ENCODE data around the gene TTC7B. TPM values are rescaled to one million over a fixed set of nuclear protein-coding genes. Genes with fewer than 3 reads are reported as not detected.

The TTC7B gene
- total and polyA plus RNA-seq, 2 of the 13 experiments (the other 11 are each of a cell fraction or from before 2014, with no cell fraction given), result 1.3 to 3.2 TPM

DNA sequence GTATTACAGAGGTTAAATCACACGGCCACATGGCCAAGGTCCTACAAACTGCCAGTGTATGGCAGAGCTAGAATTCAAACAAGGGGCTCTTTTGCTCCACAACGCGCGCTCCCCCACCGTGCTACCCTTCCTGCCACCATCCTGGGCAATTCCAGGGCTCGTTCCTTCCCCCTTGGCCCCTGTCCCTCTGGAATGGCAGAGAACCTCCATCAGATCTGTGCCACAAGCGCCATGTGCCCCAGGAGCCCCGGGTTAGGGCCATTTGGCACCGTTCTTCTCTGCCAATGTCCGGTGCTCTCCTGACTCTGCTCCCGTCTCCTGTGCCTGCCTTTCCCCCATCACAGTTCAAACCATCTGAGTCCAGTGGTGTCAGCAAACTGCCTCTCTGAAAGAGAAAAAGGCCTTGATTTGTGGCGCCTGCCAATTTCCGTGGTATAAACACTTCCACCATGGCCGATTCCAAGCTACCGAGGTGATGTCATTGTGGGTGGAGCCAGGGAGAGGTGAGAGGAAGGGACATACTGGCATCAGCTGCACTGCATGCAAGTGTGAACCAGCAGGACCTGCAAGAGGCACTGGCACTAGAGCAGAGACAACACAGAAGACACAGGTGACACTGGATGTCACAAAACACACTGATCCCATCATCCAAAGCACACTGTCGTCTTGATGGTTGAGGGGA lies 256.3 kb downstream of the TTC7B start:
- TF ChIP-seq YEATS2 (CRISPR knock-in tag; IDR thresholded peaks at IDR 0.05; ENCODE audit: borderline replicate concordance) (no peak), YY1 (IDR thresholded peaks at IDR 0.05; ENCODE audit: insufficient read depth, insufficient replicate concordance, low read depth, low read length) (no peak), BORCS8-MEF2B (CRISPR knock-in tag; IDR thresholded peaks at IDR 0.05) (no peak), TCF7 (IDR thresholded peaks at IDR 0.05; ENCODE audit: low read depth) (no peak), PRPF4 (IDR thresholded peaks at IDR 0.05; ENCODE audit: low read depth, low read length, poor library complexity, severe bottlenecking) (no peak), ZNF670 (CRISPR knock-in tag; IDR thresholded peaks at IDR 0.05; ENCODE audit: borderline replicate concordance) (no peak), SRSF1 (optimal IDR thresholded peaks at IDR 0.05; ENCODE audit: low read depth, low read length) (no peak), ZNF790 (CRISPR knock-in tag; IDR thresholded peaks at IDR 0.05; ENCODE audit: borderline replicate concordance) (no peak), SIN3A (IDR thresholded peaks at IDR 0.05; ENCODE audit: borderline replicate concordance, low read depth, low read length) (no peak), ZNF343 (CRISPR knock-in tag; IDR thresholded peaks at IDR 0.05) (no peak), ZBTB8A (CRISPR knock-in tag; IDR thresholded peaks at IDR 0.05; ENCODE audit: borderline replicate concordance, low read depth) (no peak), ZNF205 (CRISPR knock-in tag; IDR thresholded peaks at IDR 0.05) (no peak), SIX4 (CRISPR knock-in tag; IDR thresholded peaks at IDR 0.05) (no peak), ZNF619 (CRISPR knock-in tag; IDR thresholded peaks at IDR 0.05) (no peak), TRIM24 (CRISPR knock-in tag; IDR thresholded peaks at IDR 0.05) (no peak), SMARCE1 (IDR thresholded peaks at IDR 0.05; ENCODE audit: borderline replicate concordance) (no peak), ZC3H13 (CRISPR knock-in tag; IDR thresholded peaks at IDR 0.05) (no peak)
- TF ChIP-seq, protein P1, sequence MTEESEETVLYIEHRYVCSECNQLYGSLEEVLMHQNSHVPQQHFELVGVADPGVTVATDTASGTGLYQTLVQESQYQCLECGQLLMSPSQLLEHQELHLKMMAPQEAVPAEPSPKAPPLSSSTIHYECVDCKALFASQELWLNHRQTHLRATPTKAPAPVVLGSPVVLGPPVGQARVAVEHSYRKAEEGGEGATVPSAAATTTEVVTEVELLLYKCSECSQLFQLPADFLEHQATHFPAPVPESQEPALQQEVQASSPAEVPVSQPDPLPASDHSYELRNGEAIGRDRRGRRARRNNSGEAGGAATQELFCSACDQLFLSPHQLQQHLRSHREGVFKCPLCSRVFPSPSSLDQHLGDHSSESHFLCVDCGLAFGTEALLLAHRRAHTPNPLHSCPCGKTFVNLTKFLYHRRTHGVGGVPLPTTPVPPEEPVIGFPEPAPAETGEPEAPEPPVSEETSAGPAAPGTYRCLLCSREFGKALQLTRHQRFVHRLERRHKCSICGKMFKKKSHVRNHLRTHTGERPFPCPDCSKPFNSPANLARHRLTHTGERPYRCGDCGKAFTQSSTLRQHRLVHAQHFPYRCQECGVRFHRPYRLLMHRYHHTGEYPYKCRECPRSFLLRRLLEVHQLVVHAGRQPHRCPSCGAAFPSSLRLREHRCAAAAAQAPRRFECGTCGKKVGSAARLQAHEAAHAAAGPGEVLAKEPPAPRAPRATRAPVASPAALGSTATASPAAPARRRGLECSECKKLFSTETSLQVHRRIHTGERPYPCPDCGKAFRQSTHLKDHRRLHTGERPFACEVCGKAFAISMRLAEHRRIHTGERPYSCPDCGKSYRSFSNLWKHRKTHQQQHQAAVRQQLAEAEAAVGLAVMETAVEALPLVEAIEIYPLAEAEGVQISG (CRISPR knock-in tag; IDR thresholded peaks at IDR 0.05), result no peak
- ATAC-seq, result no peak
- Histone ChIP-seq H3K36me3 (replicated peaks in 1 of 2; ENCODE audit: control insufficient read depth in 1 of 2, insufficient read depth in 2 of 2, low read length in 2 of 2) (no peaks in the 10 kb centered on the region), H3K27ac (ENCODE audit: extremely low read length, insufficient read depth, low read length) (no peak overlapping the region), H2AFZ (ENCODE audit: low read length) (no peak overlapping the region), H3K9me3 (ENCODE audit: low read length) (no peaks in the 10 kb centered on the region), H3K4me1 (ENCODE audit: insufficient read depth, low read length) (peaks cover 20% of the 10 kb centered on the region), H3K27me3 (ENCODE audit: control insufficient read depth in 1 of 2, insufficient read depth in 2 of 2, low read length in 2 of 2) (peaks cover 0 to 4% of the 10 kb centered on the region in 2 experiments; a peak in 2 of 5 replicates), H3K4me3 (replicated peaks in 1 of 3; ENCODE audit: insufficient read depth in 1 of 3, low read depth in 2 of 3, low read length in 3 of 3) (no peak overlapping the region), H3K9ac (ENCODE audit: insufficient read depth, low read depth, low read length) (no peak overlapping the region), H4K20me1 (ENCODE audit: insufficient read depth, low read length) (no peaks in the 10 kb centered on the region), H3K79me2 (ENCODE audit: insufficient read depth, low read length) (no peaks in the 10 kb centered on the region), H3K4me2 (ENCODE audit: low read depth, low read length) (no peak overlapping the region)
- BruUV-seq (replicated peaks), result no TSS peak
- ChIA-PET POLR2A (no interaction called here), CTCF (ENCODE audit: low intra/inter-chr PET ratio, low total read pairs) (no interaction called here)
- 69% methylated on average over 16 of the region's 16 CpGs for WGBS (ENCODE audit: low lambda C conversion rate)
- no peak for DNase-seq (ENCODE audit: low spot score)
- FAIRE-seq, result no peak
- intact Hi-C loops (cut with micrococcal nuclease; ENCODE audit: unreplicated experiment) (no loop called here), in situ Hi-C loops (cut with HindIII; ENCODE audit: extremely low pct_ligation_motif_present, low pct_unique_long_range_greater_than_20kb) (no loop called here)
